ENCODE results near the gene ZNF827.

ZNF827 gene

GRCh38 chr4:145773581-145774234 is 164.9 kb downstream of the ZNF827 start:
- TF ChIP-seq, protein P1, sequence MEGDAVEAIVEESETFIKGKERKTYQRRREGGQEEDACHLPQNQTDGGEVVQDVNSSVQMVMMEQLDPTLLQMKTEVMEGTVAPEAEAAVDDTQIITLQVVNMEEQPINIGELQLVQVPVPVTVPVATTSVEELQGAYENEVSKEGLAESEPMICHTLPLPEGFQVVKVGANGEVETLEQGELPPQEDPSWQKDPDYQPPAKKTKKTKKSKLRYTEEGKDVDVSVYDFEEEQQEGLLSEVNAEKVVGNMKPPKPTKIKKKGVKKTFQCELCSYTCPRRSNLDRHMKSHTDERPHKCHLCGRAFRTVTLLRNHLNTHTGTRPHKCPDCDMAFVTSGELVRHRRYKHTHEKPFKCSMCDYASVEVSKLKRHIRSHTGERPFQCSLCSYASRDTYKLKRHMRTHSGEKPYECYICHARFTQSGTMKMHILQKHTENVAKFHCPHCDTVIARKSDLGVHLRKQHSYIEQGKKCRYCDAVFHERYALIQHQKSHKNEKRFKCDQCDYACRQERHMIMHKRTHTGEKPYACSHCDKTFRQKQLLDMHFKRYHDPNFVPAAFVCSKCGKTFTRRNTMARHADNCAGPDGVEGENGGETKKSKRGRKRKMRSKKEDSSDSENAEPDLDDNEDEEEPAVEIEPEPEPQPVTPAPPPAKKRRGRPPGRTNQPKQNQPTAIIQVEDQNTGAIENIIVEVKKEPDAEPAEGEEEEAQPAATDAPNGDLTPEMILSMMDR (IDR thresholded peaks at IDR 0.05; ENCODE audit: extremely low read depth, missing control alignments) = no peak
- DNase-seq (ENCODE audit: low spot score) = peak; percentile 38

DNA sequence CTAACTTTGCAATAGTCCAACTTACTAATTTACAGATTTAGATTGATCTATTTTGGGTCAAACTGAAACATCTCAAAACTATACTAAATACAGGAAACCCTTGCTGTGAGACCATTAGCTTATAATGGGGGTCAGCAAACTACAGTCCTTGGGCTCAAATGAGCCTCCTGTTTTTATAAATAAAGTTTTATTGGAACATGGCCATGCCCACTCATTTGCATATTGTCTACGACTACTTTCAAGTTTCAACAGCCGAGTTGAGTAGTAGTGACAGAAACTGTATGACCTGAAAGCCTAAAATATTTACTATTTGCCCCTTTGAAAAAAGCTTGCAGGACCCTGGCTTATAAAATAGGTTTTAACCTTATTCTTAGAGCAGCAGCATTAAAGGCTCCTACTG is 166.3 kb downstream of the ZNF827 start:
- TF ChIP-seq, protein P1 (IDR thresholded peaks at IDR 0.05; ENCODE audit: extremely low read depth, missing control alignments) = no peak
- DNase-seq (ENCODE audit: low spot score) = no peak

DNA sequence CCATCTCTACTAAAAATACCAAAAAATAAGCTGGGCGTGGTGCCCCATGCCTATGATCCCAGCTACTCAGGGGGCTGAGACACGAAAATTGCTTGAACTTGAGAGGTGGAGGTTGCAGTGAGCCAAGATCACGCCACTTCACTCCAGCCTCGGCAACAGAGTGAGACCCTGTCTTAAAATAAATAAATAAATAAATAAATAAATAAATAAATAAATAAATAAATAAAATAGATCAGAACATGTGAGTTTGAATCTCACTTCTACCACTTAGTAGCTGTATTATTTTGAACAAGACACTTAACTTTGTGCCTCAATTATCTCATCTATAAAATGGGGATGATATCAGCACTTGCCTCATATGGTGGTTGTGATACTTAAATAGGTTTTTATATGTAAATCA is 168.5 kb downstream of the ZNF827 start:
- TF ChIP-seq, protein P1 (IDR thresholded peaks at IDR 0.05; ENCODE audit: extremely low read depth, missing control alignments) = no peak
- no peak for DNase-seq (ENCODE audit: low spot score)

DNA sequence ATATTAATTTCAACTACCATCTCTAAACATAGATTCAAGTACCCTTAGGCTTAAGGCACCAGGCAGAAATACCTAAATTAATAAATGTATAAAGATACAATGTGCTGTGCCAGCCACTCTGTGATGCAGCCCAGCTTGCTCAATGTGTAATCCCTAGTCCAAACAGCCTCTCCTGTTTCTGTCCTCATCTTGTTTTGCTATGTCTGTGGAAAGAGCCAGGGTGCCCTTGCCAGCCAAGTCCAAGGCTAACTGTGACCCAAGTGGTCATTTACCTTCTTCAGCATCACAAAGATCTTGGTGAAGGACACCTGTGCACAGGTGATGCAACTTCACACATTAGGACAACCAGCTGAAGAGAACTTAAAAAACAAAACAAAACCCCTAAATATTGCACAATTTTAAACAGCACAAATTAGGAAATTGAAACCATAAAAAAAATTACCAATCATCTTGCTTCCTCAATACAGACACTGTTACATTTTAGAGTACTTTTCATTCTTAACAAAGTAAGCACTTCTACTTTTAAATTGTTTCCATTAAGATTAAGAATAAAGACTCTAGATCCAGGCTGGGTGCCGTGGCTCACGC is 169.1 kb downstream of the ZNF827 start:
- no peak for DNase-seq (ENCODE audit: low spot score)
- TF ChIP-seq, protein P1 (IDR thresholded peaks at IDR 0.05; ENCODE audit: extremely low read depth, missing control alignments) = no peak

DNA sequence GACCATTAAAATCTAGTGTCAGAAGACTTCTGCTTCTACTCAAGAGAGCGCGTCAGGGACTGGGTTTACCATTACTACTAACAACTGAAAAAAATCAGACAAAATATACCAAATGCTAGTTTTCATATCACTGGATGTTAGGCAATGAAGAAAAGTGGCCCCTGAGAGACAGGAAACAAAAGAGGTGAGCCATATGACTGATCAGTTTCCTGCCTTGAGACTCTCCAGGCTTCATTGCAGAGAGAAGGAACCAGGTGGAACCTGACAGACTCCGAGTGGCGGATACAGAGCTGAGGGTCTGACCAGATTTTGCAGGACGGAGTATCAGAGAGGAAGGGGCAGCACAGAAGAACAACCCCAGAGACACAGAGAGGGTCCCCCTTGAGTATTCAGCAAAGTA is 172.3 kb downstream of the ZNF827 start:
- DNase-seq (ENCODE audit: low spot score) = no peak
- TF ChIP-seq, protein P1 (IDR thresholded peaks at IDR 0.05; ENCODE audit: extremely low read depth, missing control alignments) = no peak

DNA sequence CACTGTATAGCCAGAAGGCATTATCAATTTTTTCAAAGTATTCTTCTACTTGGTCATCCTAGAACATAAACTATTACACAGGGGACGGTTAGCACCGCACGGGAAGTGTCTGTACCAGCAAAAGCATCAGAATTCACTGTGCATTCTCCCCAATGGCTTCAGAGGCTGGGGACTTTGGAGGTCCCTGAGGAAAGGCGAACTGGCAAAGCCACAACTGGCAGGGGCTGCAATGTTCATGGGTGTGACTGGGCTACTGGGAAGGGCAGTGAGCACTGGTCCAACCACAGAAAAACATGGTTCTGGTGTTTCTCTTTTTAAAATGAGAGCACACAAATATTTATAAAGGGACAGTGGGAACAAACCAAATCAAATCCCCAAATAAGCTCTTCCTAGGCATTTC is 175.2 kb downstream of the ZNF827 start:
- TF ChIP-seq, protein P1 (IDR thresholded peaks at IDR 0.05; ENCODE audit: extremely low read depth, missing control alignments) = no peak
- no peak for DNase-seq (ENCODE audit: low spot score)

DNA sequence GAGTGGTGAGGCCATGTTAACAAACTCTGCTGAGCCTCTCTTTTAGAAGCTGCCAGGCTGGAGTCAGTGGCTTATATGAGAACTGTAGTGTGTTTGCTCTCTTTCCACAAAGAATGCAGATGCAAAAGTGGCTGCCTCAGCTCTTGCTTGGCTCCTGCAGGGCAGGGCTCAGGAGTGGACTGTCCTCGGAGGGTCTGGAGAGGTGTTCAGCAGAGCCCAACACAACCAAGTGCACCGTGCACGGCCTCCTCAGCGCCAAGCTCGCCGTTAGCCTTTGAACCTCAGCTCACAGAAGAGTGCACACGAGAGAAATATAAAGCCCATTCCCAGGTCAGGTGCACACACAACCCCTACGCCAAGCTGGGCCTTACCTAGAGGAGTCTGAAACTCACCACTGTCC is 175.9 kb downstream of the ZNF827 start:
- DNase-seq (ENCODE audit: low spot score) = no peak

More for the DNA sequence above, 175.9 kb downstream of the ZNF827 start:
- TF ChIP-seq, protein P1 (IDR thresholded peaks at IDR 0.05; ENCODE audit: extremely low read depth, missing control alignments) = no peak
